A673 (cell line): ENCODE results near the gene CCDC178.

Experiments
- EZH2 ChIP-seq: fragments of 200-600 bp; sonication (generic); IDR thresholded peaks from 2 replicates; pipeline ENCODE4 v1.6.1; 2017; ENCODE audit warnings: borderline replicate concordance, low read depth, mild to moderate bottlenecking, mixed read lengths, antibody characterized with exemption, low read length; ENCODE audit not compliant: poor library complexity, severe bottlenecking
- TF ChIP-seq, protein P1 (sequence below): fragments of 300-800, 200-600 bp; sonication (generic); conservative IDR thresholded peaks from 2 replicates; pipeline ENCODE4 v1.5.1; 2017; ENCODE audit warnings: low read depth, mild to moderate bottlenecking, antibody characterized with exemption, low read length, moderate library complexity, mixed read lengths

DNA sequence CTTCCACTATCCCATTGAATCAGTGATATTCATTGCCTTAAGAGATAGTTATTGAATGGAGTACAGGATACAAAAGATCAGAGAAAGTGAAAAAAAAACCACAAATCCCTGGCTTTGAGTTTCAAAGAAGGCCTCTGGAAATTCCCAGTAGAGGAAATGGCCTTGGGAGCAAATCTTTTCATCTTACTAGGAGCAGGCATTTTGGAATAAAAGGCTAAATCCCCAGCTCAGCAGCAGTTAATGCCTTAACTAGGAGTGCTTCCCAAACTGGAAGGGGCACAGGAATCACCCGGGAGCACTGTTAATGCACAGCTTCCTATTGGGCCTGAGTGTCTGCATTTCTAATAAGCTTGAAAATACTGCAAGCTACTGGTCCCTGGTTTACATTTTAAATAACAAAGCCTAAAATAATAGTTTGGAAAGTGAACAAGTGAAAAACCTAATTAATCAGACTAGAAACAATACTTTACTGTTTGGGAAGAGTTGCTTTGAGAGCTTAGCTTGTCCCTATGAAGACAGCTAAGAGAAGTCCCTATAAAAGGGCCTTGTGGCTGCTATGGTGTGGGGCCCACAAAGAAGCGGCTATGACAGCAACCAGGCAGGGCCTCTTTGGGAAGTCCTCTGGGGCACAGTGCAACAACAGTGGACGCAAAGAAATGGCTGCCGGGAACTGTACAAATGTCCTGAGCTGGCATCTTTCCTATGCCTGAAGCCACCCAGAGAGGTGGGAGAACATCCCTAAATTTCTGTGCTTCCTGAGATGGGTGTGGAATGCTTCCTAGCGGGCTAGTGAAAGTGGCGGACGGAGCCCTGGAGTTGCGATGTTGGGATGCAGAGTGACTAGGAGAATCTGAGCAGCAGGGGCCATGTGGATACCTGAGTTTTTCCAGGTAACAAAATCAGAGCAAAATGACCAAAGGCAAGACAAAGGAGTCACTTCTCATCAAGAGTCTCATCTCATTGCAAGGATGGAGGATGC lies 550.6 kb downstream of the CCDC178 start:
- TF ChIP-seq, protein P1, sequence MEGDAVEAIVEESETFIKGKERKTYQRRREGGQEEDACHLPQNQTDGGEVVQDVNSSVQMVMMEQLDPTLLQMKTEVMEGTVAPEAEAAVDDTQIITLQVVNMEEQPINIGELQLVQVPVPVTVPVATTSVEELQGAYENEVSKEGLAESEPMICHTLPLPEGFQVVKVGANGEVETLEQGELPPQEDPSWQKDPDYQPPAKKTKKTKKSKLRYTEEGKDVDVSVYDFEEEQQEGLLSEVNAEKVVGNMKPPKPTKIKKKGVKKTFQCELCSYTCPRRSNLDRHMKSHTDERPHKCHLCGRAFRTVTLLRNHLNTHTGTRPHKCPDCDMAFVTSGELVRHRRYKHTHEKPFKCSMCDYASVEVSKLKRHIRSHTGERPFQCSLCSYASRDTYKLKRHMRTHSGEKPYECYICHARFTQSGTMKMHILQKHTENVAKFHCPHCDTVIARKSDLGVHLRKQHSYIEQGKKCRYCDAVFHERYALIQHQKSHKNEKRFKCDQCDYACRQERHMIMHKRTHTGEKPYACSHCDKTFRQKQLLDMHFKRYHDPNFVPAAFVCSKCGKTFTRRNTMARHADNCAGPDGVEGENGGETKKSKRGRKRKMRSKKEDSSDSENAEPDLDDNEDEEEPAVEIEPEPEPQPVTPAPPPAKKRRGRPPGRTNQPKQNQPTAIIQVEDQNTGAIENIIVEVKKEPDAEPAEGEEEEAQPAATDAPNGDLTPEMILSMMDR, result no peak
- no peak for TF ChIP-seq EZH2
